GM12872 (cell line): ENCODE results near the gene DIP2C.

Experiments used
- CTCF ChIP-seq: IDR thresholded peaks from 3 replicates; pipeline ENCODE4 v1.5.1; 2011; ENCODE audit warnings: low read depth, mild to moderate bottlenecking, low read length, moderate library complexity; ENCODE audit not compliant: insufficient read depth

The DIP2C gene

GRCh38 chr10:689452-690371, at the start of gene DIP2C:
Gene DIP2C (minus strand): TSS chr10:689668. CDS start chr10:689578, 90 bp downstream.
- no peak for TF ChIP-seq CTCF

- no peak for TF ChIP-seq CTCF
Measured at GRCh38 chr10:734481-734880, 45.0 kb upstream of the DIP2C start.

GRCh38 chr10:733086-733485, 43.6 kb upstream of the DIP2C start:
- TF ChIP-seq CTCF, result no peak

GRCh38 chr10:729213-729612, 39.7 kb upstream of the DIP2C start:
- no peak for TF ChIP-seq CTCF

GRCh38 chr10:728603-729002, 39.1 kb upstream of the DIP2C start:
- TF ChIP-seq CTCF, result no peak

- TF ChIP-seq CTCF, result no peak
Measured at GRCh38 chr10:727162-727790, 37.8 kb upstream of the DIP2C start.

GRCh38 chr10:725786-726185, 36.3 kb upstream of the DIP2C start:
- TF ChIP-seq CTCF, result no peak
